NCI-H1092 (cell line): ENCODE results near the gene TRAPPC12.

Experiments used
- DNase-seq: peaks from one replicate; lab custom pipeline; 2025; lab: John Stamatoyannopoulos, UW

Gene TRAPPC12

GRCh38 chr2:3408781-3409180, 29.3 kb downstream of the TRAPPC12 start:
- DNase-seq: no peak

GRCh38 chr2:3409627-3410170, 30.2 kb downstream of the TRAPPC12 start:
- DNase-seq: no peak

- DNase-seq: no peak
Measured at GRCh38 chr2:3411103-3411502, 31.6 kb downstream of the TRAPPC12 start.

- peak; percentile 48 for DNase-seq
Measured at GRCh38 chr2:3413697-3414096, 34.2 kb downstream of the TRAPPC12 start.

GRCh38 chr2:3414133-3414860, 34.8 kb downstream of the TRAPPC12 start:
- no peak for DNase-seq

DNA sequence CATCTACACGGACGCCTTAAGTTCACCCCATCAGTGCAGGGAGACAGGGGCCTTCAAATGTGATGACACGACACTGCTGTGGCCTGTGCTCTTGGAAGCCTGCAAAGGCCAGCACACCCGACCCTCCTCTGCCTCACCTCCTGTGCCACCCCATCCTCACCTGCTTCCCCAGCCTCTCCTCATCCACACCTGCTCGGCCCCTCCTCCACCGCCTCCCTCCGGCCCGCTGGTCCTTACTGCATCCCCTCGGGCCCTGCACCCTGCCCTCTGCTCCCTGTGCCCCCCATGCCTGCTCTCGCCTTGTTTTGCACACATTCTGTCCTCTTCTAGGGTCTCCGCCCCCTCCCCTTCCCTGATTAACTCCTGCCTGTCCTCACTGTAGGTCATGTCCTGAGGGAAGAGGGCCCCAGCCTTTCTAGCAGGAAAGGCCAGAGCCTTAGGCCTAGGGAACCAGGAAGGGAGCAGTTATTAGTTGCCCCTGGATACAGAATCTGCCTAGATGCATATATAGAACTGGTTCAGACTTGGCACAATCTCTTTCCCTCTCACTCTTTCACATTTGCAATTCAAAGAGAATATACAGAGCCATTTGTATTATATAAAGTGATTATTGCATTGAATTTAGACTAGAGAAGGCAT, 39.4 kb downstream of the TRAPPC12 start:
- DNase-seq: no peak

GRCh38 chr2:3420076-3420768, 40.7 kb downstream of the TRAPPC12 start:
- DNase-seq: no peak

DNA sequence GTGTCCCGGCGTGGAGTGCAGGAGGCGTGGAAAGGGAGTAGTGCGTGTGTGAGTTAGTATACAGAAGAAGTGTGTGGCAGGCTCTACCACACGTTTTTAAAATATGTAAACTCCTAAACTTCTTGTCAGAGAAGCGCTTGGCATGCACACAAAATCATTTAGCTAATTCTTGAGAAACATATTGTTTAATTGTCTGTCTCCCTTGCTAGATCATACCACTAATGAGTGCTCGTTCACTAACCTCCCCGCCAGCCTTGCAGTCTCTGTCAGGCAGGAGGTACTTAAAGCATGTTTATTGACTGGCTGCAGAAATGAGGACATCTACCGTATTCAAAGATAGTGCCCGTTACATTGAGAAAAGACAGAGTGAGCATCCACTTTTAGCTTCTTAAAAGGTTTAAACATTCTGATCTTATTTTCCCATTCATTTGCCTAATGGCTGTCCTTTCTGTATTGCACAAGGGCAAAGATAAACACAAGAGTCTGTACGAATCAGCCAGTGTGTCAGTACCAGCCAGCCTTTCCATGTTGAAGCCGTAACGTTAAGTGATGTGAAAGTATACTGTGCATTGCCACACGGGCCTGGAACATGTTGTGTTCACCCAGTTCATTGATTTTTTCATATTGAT, 41.4 kb downstream of the TRAPPC12 start:
- no peak for DNase-seq

GRCh38 chr2:3421580-3421979, 42.1 kb downstream of the TRAPPC12 start:
- no peak for DNase-seq

DNA sequence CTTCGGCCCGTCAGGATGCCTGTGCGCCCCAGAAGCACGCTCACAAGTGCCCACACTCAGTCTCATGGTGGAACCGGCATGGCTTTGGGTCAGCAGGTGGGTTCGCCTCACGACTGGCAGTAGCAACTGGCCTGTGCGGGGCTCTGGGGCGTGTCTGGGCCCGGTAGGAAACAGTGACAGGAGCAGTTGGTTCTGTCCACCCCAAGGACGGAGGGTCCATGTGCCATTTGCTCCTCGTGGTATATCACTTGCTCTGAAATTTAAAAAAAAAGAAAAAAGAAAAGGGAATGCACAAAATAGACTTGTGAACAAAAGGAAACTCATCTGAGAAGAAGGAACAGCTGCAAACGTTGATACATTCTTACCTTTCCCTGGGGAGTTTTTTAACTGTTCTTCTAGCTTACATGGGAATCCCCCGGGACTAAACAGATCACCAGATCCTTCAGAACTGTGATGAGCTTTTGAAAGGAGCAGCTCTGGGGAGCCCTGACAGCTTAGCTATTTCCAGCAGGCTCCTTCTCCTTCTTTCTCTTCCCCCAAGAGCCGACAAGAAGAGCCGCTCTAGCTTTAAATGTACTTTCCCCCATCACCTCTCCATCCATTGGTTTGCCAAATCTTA, 42.8 kb downstream of the TRAPPC12 start:
- DNase-seq: no peak

- no peak for DNase-seq
Measured at GRCh38 chr2:3423492-3424170, 44.1 kb downstream of the TRAPPC12 start.

DNA sequence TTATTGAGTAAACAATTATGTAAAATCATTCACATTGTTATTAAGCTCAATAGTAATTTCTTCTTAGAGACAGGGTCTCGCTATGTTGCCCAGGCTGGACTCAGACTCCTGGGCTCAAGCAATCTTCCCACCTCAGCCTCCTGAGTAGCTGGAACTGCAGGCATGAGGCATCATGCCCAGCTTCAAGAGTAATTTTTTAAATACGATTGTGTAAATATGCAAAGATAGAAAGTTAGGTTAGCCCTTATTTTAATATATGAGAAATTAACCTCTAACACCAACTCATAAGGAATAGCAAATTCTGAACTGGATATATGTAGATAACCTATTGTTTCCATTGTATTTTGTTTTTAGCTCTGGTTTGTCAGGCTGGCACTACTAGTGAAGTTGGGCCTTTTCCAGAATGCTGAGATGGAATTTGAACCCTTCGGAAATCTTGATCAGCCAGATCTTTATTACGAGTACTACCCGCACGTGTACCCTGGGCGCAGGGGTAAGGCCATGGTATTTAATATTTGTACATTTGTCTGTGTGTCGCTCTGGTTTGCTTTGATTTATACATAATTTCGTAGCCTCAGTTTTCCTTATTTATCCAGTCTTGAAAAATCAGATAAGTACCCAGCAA, 44.8 kb downstream of the TRAPPC12 start:
- no peak for DNase-seq

DNA sequence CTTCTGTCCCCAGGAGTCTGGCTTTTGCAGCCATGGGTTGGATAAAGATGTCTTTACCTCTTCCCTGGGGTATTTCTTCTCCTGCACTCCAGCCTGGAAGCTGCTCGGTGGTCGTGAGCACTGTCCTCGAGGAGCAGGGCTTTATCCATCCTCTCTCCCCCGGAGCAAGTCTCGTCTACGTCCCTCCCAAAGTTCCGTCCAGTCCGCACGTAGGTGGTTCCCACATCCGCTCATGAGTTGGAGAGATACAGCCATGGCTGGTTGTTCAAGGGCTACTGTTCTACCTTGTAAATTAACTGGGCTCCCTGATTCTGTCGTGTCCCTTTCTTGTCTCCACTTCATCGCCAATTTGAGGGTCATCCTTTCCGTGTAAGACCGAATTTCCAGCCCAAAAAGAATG, 47.1 kb downstream of the TRAPPC12 start:
- no peak for DNase-seq

GRCh38 chr2:3427272-3427671, 47.8 kb downstream of the TRAPPC12 start:
- DNase-seq: no peak

- no peak for DNase-seq
Measured at GRCh38 chr2:3428577-3428976, 49.1 kb downstream of the TRAPPC12 start.

- no peak for DNase-seq
Measured at GRCh38 chr2:3429066-3429610, 49.6 kb downstream of the TRAPPC12 start.

DNA sequence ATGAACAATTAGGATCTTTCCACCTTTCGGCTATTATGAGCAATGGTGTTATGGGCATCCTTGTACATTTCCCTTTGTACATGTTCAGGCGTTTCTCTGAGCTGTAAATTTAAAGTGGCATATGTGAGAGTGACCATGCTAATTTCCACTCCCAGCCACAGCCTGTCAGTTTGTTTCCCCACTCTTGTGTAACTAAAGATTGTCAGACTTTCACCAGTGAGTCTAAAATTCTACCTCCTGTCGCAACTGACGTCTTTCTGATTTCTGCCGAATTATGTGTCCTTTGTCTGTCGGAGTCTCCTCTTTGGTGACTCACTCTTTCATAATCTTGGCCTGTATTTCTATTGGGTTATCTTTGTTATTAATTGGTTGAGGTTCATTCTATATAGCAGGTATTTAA, 50.7 kb downstream of the TRAPPC12 start:
- no peak for DNase-seq

- DNase-seq: no peak
Measured at GRCh38 chr2:3430740-3431490, 51.4 kb downstream of the TRAPPC12 start.

- DNase-seq: no peak
Measured at GRCh38 chr2:3432067-3432466, 52.6 kb downstream of the TRAPPC12 start.
